Measurements from ENCODE around the gene GHR.

- TF ChIP-seq CTCF (IDR thresholded peaks at IDR 0.05) (no peak), POLR2A (IDR thresholded peaks at IDR 0.05) (no peak), POLR2AphosphoS5 (IDR thresholded peaks at IDR 0.05) (no peak)
These were observed 102.9 kb downstream of the GHR start for GRCh38 chr5:42526179-42526578.
